C4-2B (cell line): Measurements from ENCODE around the gene DENND1A.

ENCODE experiments used
- CTCF ChIP-seq: fragments of 450-650 bp; conservative IDR thresholded peaks from 2 replicates; pipeline ENCODE4 v1.5.1; 2017; ENCODE audit warnings: mild to moderate bottlenecking
- ZFX ChIP-seq: fragments of 450-650 bp; IDR thresholded peaks from 2 replicates; pipeline ENCODE4 v1.6.1; 2017

- TF ChIP-seq CTCF (no peak), ZFX (no peak)
Observed at GRCh38 chr9:123423311-123423640, 506.6 kb downstream of the DENND1A start.
